ENCODE data around the gene THAP4. TPM values are rescaled to one million over a fixed set of nuclear protein-coding genes. Genes with fewer than 3 reads are reported as not detected.

The THAP4 gene
- total RNA-seq, 1 donor from 2014 or later: 46.0 TPM

DNA sequence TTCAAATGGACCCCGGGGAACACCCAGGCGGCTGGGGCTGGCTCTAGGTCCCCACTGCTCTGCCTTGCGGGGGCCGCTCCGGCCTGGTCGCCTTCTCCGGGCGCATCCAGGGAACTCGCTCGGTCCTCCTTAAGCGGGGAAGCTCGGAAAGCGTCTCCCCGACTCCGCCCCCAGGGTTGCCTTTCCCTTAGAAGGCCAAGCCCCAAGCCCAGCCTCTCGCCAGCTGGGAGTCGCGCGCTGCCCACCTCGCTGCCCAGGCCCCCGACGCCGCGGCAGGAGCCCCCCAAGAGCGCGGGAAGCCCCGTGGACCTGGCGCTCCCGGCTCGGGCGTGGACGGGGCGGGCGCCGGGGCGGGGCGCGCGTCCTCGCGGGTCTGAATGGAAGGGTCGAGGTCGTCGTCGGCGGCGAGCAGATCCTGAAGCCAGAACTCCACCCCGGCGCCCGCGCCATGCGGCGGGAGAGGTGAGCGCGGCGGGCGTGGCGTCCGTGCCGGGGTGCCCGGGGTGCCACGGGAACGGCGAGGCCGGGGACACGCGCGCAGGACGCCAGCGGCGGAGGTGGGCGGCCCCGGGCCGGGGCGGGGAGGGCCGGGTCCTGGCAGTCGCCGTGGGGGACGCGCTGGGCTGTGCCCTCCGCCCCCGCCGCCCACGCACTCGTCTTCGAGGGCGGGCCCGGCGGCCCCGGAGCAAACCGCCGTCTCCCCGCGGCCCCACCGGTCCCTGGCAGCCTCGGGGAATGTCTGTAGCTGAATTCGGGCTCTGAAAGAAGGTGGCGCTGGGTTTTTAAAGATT lies 78.2 kb downstream of the THAP4 start, which contains the start of gene BOK:
BOK (plus strand) TSS at position 214 of the 791 bp plus-strand sequence. CDS start 739 bp downstream, outside the sequence.
- no peaks in the 10 kb centered on the region for H3K27me3 ChIP-seq (ENCODE audit: insufficient read depth, low read length)
- peak within 1 kb of the TSS; percentile 56 for H2AFZ ChIP-seq (ENCODE audit: low read depth, low read length)
- H3K36me3 ChIP-seq (ENCODE audit: insufficient read depth, low read length): no peaks in the 10 kb centered on the region
- no peak for FAIRE-seq
- DNase-seq (ENCODE audit: low read depth): peak; percentile 74
- Mint-ChIP-seq H3K4me3 (ENCODE audit: unreplicated experiment) (peak within 1 kb of the TSS; percentile 90), H3K27me3 (ENCODE audit: low read depth, unreplicated experiment) (peaks cover 3% of the 10 kb centered on the region), H3K4me1 (ENCODE audit: low read depth, unreplicated experiment) (peaks cover 12% of the 10 kb centered on the region), H3K9me3 (ENCODE audit: unreplicated experiment) (peaks cover 1% of the 10 kb centered on the region), H3K27ac (ENCODE audit: unreplicated experiment) (peak within 1 kb of the TSS; percentile 62), H3K36me3 (ENCODE audit: low read depth, unreplicated experiment) (no peaks in the 10 kb centered on the region)
- H3K4me3 ChIP-seq (ENCODE audit: insufficient read depth, low read depth, low read length): peak within 1 kb of the TSS; percentile 73
- H3K79me2 ChIP-seq (ENCODE audit: insufficient read depth, low read length): peaks cover 31% of the 10 kb centered on the region
- H4K20me1 ChIP-seq (ENCODE audit: insufficient read depth, low read length): peaks cover 38% of the 10 kb centered on the region
- H3K4me1 ChIP-seq (ENCODE audit: insufficient read depth, low read length): peaks cover 25% of the 10 kb centered on the region
- TF ChIP-seq EZH2 (IDR thresholded peaks at IDR 0.05; ENCODE audit: insufficient read depth, low read length): no peak
- H3K9me3 ChIP-seq (ENCODE audit: insufficient read depth, low read depth, low read length): no peaks in the 10 kb centered on the region
- peak within 1 kb of the TSS; percentile 80 for H3K9ac ChIP-seq (ENCODE audit: low read length)
- peak within 1 kb of the TSS; percentile 33 for H3K27ac ChIP-seq (ENCODE audit: low read depth, low read length)
- peak within 1 kb of the TSS; percentile 91 for H3K4me2 ChIP-seq (ENCODE audit: low read length)

DNA sequence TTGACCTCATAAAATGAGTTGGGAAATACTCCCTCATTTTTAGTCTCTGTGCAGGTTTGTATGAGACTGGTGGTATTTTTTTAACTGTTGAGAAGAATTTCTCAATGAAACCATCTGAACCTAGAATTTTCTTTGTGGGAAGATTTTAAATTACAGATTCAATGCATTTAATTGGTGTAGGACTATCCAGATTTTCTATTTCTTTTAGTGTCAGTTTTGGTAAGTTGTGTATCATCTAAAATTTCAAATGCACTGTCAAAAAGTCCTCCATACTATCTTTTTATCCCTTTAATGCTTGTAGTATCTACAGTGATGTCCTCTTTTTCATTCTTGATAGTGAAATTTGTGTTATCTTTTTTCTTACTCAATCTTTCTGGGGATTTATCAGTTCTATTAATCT lies 80.2 kb downstream of the THAP4 start:
- no peak overlapping the region for H3K4me2 ChIP-seq (ENCODE audit: low read length)
- Mint-ChIP-seq H3K4me1 (ENCODE audit: low read depth, unreplicated experiment) (peaks cover 8% of the 10 kb centered on the region), H3K36me3 (ENCODE audit: low read depth, unreplicated experiment) (peaks cover 3% of the 10 kb centered on the region), H3K4me3 (ENCODE audit: unreplicated experiment) (no peak overlapping the region), H3K27ac (ENCODE audit: unreplicated experiment) (no peak overlapping the region), H3K27me3 (ENCODE audit: low read depth, unreplicated experiment) (peaks cover 3% of the 10 kb centered on the region), H3K9me3 (ENCODE audit: unreplicated experiment) (peaks cover 1% of the 10 kb centered on the region)
- H3K9me3 ChIP-seq (ENCODE audit: insufficient read depth, low read depth, low read length): no peaks in the 10 kb centered on the region
- H2AFZ ChIP-seq (ENCODE audit: low read depth, low read length): no peak overlapping the region
- peaks cover 19% of the 10 kb centered on the region for H3K4me1 ChIP-seq (ENCODE audit: insufficient read depth, low read length)
- H3K36me3 ChIP-seq (ENCODE audit: insufficient read depth, low read length): no peaks in the 10 kb centered on the region
- H3K9ac ChIP-seq (ENCODE audit: low read length): no peak overlapping the region
- peaks cover 18% of the 10 kb centered on the region for H4K20me1 ChIP-seq (ENCODE audit: insufficient read depth, low read length)
- DNase-seq (ENCODE audit: low read depth) (no peak), FAIRE-seq (no peak)
- TF ChIP-seq, protein P1, sequence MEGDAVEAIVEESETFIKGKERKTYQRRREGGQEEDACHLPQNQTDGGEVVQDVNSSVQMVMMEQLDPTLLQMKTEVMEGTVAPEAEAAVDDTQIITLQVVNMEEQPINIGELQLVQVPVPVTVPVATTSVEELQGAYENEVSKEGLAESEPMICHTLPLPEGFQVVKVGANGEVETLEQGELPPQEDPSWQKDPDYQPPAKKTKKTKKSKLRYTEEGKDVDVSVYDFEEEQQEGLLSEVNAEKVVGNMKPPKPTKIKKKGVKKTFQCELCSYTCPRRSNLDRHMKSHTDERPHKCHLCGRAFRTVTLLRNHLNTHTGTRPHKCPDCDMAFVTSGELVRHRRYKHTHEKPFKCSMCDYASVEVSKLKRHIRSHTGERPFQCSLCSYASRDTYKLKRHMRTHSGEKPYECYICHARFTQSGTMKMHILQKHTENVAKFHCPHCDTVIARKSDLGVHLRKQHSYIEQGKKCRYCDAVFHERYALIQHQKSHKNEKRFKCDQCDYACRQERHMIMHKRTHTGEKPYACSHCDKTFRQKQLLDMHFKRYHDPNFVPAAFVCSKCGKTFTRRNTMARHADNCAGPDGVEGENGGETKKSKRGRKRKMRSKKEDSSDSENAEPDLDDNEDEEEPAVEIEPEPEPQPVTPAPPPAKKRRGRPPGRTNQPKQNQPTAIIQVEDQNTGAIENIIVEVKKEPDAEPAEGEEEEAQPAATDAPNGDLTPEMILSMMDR (IDR thresholded peaks at IDR 0.05; ENCODE audit: insufficient read depth, low read depth, low read length): no peak
- no peak for TF ChIP-seq EZH2 (IDR thresholded peaks at IDR 0.05; ENCODE audit: insufficient read depth, low read length)
- peaks cover 11% of the 10 kb centered on the region for H3K79me2 ChIP-seq (ENCODE audit: insufficient read depth, low read length)
- no peak overlapping the region for H3K27ac ChIP-seq (ENCODE audit: low read depth, low read length)
- no peaks in the 10 kb centered on the region for H3K27me3 ChIP-seq (ENCODE audit: insufficient read depth, low read length)
- H3K4me3 ChIP-seq (ENCODE audit: insufficient read depth, low read depth, low read length): no peak overlapping the region

DNA sequence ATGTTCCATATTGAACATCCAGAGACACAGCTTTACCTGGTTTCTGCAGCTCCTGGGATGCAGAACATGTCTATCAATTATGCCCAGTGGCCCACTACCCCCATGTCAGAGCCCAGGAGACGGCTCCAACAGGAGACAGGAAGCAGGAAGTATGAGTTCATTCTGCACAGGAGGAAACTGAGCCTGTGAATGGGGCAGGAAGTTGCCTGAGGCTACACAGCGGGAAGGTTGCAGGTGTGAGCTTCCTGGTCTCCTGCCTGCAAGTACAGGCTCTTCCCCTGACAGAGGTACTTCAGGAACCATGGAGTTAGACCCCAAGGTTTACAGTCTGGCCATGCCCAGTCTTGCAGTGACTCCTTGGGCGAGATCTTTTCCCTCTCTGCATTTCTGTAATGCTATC lies 81.2 kb downstream of the THAP4 start:
- no peak overlapping the region for H3K4me3 Mint-ChIP-seq (ENCODE audit: unreplicated experiment)
- peaks cover 10% of the 10 kb centered on the region for H4K20me1 ChIP-seq (ENCODE audit: insufficient read depth, low read length)
- H3K27ac ChIP-seq (ENCODE audit: low read depth, low read length): no peak overlapping the region
- H3K9me3 Mint-ChIP-seq (ENCODE audit: unreplicated experiment): peaks cover 1% of the 10 kb centered on the region
- H3K27me3 Mint-ChIP-seq (ENCODE audit: low read depth, unreplicated experiment): peaks cover 3% of the 10 kb centered on the region
- H3K4me1 Mint-ChIP-seq (ENCODE audit: low read depth, unreplicated experiment): peaks cover 8% of the 10 kb centered on the region
- H3K4me2 ChIP-seq (ENCODE audit: low read length): no peak overlapping the region
- H3K79me2 ChIP-seq (ENCODE audit: insufficient read depth, low read length): peaks cover 9% of the 10 kb centered on the region
- no peak overlapping the region for H3K27ac Mint-ChIP-seq (ENCODE audit: unreplicated experiment)
- no peaks in the 10 kb centered on the region for H3K9me3 ChIP-seq (ENCODE audit: insufficient read depth, low read depth, low read length)
- TF ChIP-seq, protein P1 (IDR thresholded peaks at IDR 0.05; ENCODE audit: insufficient read depth, low read depth, low read length): no peak
- TF ChIP-seq EZH2 (IDR thresholded peaks at IDR 0.05; ENCODE audit: insufficient read depth, low read length): no peak
- peaks cover 12% of the 10 kb centered on the region for H3K4me1 ChIP-seq (ENCODE audit: insufficient read depth, low read length)
- H3K4me3 ChIP-seq (ENCODE audit: insufficient read depth, low read depth, low read length): no peak overlapping the region
- no peaks in the 10 kb centered on the region for H3K36me3 ChIP-seq (ENCODE audit: insufficient read depth, low read length)
- H3K27me3 ChIP-seq (ENCODE audit: insufficient read depth, low read length): no peaks in the 10 kb centered on the region
- H2AFZ ChIP-seq (ENCODE audit: low read depth, low read length): no peak overlapping the region
- no peak overlapping the region for H3K9ac ChIP-seq (ENCODE audit: low read length)
- FAIRE-seq (no peak), DNase-seq (ENCODE audit: low read depth) (no peak)
- H3K36me3 Mint-ChIP-seq (ENCODE audit: low read depth, unreplicated experiment): peaks cover 3% of the 10 kb centered on the region
